Dendritic cell treated with granulocyte-macrophage colony-stimulating factor and Interleukin-4, amounts not matched to agents 40 ng/mL and 50 ng/mL, for 4 days (primary cell): ENCODE measurements around the gene FGF3.

ENCODE experiments used
- H3K27ac Mint-ChIP-seq: one replicate; pipeline ENCODE4 v1.8.0; 2022; ENCODE audit warnings: mild to moderate bottlenecking, mixed read lengths
- H3K27me3 Mint-ChIP-seq: one replicate; pipeline ENCODE4 v1.8.0; 2022; ENCODE audit warnings: mild to moderate bottlenecking, mixed read lengths
- H3K36me3 Mint-ChIP-seq: one replicate; pipeline ENCODE4 v1.8.0; 2022; ENCODE audit warnings: low read depth, mixed read lengths
- H3K4me1 Mint-ChIP-seq: one replicate; pipeline ENCODE4 v1.8.0; 2022; ENCODE audit warnings: low read depth, mixed read lengths
- H3K4me3 Mint-ChIP-seq: one replicate; pipeline ENCODE4 v1.8.0; 2022; ENCODE audit warnings: mild to moderate bottlenecking, moderate library complexity, mixed read lengths
- H3K9me3 Mint-ChIP-seq: one replicate; pipeline ENCODE4 v1.8.0; 2022; ENCODE audit warnings: mixed read lengths
- intact Hi-C: fragments of 100-400 bp; cut with micrococcal nuclease; formaldehyde crosslinking; loops from one replicate; pipeline ENCODE4 v1.15.0; 2022

The FGF3 gene

DNA sequence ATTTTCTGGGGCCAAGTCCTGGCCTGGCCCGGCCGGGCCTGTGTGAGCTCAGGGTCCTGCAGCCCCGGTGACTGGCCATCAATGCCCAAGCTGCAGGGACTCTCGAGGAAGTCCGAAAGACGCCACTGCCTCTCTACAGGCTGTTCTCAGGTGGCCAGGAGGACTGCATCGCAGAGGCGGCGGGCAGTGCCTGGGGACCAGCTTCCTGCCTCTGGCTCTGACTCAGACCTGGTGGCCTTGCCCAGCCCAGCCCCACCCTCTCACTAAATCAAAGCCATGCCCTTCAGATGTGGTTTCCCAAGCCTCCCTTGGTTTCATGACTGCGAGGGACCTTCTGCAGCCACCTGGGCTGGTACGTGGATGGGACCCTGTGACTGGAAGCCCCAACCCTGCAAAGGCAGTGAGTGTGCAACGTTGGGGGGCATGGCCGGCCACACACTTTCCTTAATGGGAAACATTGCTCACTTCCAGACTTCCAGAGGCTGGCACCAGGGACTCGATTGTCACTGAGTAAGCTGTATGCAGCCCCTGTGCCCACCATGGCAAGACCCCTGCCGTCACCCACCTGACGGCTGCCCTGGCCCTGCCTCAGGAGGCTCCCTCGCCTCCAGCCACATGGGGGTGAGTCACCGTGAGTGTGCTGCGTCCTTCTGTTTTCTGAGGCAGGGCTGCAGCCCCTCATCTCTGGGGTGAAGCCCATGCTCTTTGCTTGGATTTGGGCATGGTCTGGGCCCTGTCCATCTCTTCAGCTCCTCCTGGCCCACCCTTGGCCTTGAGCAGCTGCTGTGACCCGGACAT lies 6.0 kb upstream of the FGF3 start:
- Mint-ChIP-seq H3K4me1 (no peaks in the 10 kb centered on the region), H3K9me3 (no peaks in the 10 kb centered on the region), H3K36me3 (no peaks in the 10 kb centered on the region), H3K27me3 (peaks cover 25% of the 10 kb centered on the region), H3K27ac (no peak overlapping the region), H3K4me3 (no peak overlapping the region)
- intact Hi-C loops: no loop called here

DNA sequence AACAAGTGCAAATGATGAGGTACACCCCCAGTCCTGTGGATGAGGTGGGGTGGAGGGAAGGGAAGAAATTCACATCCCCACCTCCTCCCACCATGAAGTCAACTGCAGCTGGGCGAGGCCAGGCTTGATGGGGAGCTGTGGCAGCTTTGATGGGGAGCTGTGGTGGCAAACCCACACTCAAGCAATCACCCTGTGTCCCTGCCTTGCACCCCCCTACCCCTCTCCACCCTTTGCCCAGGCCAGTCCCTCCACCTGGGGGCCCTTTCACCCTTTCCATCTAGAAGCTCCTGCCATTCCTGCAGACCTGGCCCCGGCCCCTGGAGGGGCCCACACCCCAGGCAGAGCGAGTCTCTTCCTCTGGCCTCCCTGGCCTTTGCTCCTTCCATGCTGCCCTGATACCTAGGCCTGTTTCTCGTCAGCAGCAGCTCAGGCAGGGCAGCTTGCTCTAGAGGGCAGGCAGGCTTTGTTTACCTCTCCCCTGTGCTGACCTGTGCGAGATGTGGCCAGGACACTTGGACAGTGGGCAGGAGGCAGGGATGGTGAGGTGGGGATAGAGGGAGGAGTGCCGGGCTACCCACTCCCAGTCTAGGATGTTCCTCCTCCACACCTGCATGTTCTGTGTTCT lies 4.5 kb upstream of the FGF3 start:
- H3K4me1 Mint-ChIP-seq: no peaks in the 10 kb centered on the region
- H3K9me3 Mint-ChIP-seq: no peaks in the 10 kb centered on the region
- intact Hi-C loops: no loop called here
- H3K36me3 Mint-ChIP-seq: no peaks in the 10 kb centered on the region
- H3K27me3 Mint-ChIP-seq: peaks cover 36% of the 10 kb centered on the region
- no peak overlapping the region for H3K27ac Mint-ChIP-seq
- H3K4me3 Mint-ChIP-seq: no peak overlapping the region

DNA sequence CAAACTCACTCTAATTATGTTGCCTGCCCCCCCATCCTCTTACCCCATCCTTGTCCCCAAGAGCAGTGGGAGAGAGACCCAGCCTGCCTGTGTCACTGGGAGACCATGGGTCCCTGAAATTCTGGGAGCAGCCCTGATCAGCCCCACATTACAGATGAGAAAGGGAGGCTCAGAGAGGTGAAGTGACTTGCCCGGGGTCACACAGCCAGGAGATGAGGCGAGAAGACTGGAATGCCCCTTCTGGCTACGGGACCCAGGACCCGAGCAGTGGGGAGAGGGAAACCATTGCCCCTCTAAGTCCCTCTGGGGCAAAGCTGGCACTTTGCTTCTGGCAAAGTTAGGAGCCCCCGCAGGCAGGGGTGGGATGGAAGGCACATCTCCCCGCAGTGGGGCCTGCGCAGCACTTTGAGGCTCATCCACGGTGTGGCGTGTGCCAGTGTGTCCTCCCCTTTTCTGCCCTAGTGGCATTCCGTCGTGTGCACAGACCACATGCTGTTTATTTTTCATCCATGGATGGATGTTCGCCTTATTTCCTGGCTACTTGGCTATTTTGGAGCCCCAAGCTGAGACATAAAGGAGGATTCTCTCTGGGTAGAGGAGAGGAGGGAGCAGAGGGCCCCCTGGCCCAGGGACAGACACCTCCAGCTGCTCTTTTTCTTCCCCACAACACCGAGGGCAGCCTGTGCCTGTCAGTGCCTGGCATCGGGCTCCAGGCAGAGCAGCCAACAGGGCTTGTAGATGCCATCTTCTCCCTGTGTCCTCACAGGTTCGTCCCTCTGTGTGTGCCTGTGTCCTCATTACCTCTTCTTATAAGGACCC lies 3.7 kb upstream of the FGF3 start:
- Mint-ChIP-seq H3K4me3 (no peak overlapping the region), H3K9me3 (no peaks in the 10 kb centered on the region), H3K27me3 (peaks cover 41% of the 10 kb centered on the region), H3K27ac (no peak overlapping the region), H3K36me3 (no peaks in the 10 kb centered on the region), H3K4me1 (no peaks in the 10 kb centered on the region)
- intact Hi-C loops: no loop called here

DNA sequence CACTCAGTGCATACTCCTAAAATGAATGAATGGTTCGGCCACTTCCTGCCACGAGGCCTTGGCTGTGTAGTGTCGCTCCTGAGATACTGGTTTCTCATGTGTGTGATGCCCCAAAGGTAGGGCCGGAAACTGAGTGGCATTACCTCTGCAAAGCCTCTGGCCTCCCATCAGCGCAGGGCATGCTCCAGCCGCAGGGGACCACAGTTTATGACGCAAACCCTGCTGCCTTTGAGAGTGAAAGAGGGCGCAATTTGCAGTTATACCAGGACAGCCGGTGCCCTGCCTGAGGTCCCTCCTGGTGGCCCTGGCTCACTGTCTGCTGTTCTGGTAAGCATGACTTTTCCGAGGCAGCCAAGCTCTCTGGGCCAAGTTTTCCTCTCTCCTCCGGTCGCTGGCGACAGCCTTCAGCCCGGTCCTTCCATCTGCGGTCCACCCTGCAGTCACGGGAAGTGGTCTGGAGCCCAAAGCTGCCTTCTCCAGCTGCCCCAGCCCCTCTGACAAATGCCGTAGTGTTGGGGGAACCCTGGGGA lies 2.4 kb upstream of the FGF3 start:
- no peaks in the 10 kb centered on the region for H3K4me1 Mint-ChIP-seq
- H3K36me3 Mint-ChIP-seq: no peaks in the 10 kb centered on the region
- no peaks in the 10 kb centered on the region for H3K9me3 Mint-ChIP-seq
- H3K27ac Mint-ChIP-seq: no peak overlapping the region
- H3K4me3 Mint-ChIP-seq: no peak overlapping the region
- peaks cover 54% of the 10 kb centered on the region for H3K27me3 Mint-ChIP-seq
- intact Hi-C loops: no loop called here

DNA sequence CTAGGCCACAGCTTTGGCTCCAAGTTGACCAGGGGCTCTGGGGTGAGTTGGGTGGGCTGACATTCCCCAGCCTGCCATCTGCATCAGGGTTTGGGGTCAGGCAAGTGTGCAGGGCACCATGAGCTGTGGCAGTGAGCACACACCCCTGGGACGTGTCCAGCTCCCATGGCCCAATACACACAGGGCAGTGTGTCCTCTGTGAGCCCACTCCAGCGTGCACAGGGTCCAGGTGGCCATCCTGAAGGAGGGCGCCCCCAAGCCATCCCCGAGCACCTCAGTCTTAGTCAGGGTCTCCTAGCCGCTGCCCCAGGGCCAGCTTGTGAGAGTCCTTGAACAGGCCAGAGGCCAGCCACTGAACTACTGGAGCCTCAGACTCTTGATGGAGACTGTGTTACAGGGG lies 1.2 kb upstream of the FGF3 start:
- intact Hi-C loops: no loop called here
- peaks cover 58% of the 10 kb centered on the region for H3K27me3 Mint-ChIP-seq
- no peaks in the 10 kb centered on the region for H3K4me1 Mint-ChIP-seq
- H3K36me3 Mint-ChIP-seq: no peaks in the 10 kb centered on the region
- H3K27ac Mint-ChIP-seq: no peak overlapping the region
- H3K4me3 Mint-ChIP-seq: no peak overlapping the region
- no peaks in the 10 kb centered on the region for H3K9me3 Mint-ChIP-seq

DNA sequence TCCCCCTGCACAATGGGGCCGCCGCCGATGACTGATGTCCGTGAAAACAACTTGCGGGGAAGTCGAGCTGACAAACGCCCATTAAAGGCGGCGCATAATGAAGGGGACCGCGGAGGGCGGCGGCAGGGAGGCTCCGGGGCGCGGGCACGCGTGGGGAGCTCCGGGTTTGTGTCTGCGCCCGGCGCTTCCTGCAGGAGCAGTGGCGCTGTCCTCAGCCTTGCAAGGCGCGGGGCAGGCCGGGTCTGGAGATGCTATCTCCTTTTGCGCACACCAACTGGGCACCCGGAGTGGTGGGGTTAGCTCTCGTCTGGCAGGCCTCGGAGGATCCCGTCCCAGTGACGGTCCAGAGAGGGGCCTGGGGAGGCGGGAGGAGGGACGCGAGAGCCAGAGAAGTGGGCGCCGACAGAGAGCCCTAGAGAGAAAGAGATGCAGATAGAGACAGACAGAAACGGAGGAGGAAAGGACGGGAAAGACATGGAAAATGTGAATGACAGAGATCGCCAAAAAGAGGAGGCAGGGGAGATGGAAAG lies 390 bp upstream of the FGF3 start:
- no peaks in the 10 kb centered on the region for H3K9me3 Mint-ChIP-seq
- intact Hi-C loops: no loop called here
- no peak overlapping the region for H3K4me3 Mint-ChIP-seq
- H3K4me1 Mint-ChIP-seq: no peaks in the 10 kb centered on the region
- H3K36me3 Mint-ChIP-seq: no peaks in the 10 kb centered on the region
- H3K27ac Mint-ChIP-seq: no peak overlapping the region
- peaks cover 58% of the 10 kb centered on the region for H3K27me3 Mint-ChIP-seq

DNA sequence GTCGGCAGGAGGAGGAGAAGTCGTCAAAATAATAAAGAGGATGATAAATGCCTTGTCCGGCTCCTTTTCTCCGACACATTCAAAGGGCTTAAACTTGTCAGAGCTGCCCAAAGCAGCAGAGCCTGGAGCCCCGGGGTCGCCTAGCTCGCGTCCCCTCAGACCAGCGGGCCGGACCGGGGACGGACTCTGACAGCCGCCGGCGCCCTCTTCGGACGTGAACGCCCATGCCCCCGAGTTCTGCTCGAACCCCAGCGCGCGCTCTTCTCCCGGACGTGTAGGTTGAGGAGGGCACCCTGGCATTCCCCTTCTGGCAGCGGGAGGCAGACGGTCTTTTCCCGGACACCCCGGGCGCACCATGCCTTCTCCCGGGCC lies 999 bp downstream of the FGF3 start:
- no peaks in the 10 kb centered on the region for H3K36me3 Mint-ChIP-seq
- H3K27me3 Mint-ChIP-seq: peaks cover 61% of the 10 kb centered on the region
- no peak overlapping the region for H3K4me3 Mint-ChIP-seq
- H3K27ac Mint-ChIP-seq: no peak overlapping the region
- no peaks in the 10 kb centered on the region for H3K9me3 Mint-ChIP-seq
- no peaks in the 10 kb centered on the region for H3K4me1 Mint-ChIP-seq
- intact Hi-C loops: no loop called here

DNA sequence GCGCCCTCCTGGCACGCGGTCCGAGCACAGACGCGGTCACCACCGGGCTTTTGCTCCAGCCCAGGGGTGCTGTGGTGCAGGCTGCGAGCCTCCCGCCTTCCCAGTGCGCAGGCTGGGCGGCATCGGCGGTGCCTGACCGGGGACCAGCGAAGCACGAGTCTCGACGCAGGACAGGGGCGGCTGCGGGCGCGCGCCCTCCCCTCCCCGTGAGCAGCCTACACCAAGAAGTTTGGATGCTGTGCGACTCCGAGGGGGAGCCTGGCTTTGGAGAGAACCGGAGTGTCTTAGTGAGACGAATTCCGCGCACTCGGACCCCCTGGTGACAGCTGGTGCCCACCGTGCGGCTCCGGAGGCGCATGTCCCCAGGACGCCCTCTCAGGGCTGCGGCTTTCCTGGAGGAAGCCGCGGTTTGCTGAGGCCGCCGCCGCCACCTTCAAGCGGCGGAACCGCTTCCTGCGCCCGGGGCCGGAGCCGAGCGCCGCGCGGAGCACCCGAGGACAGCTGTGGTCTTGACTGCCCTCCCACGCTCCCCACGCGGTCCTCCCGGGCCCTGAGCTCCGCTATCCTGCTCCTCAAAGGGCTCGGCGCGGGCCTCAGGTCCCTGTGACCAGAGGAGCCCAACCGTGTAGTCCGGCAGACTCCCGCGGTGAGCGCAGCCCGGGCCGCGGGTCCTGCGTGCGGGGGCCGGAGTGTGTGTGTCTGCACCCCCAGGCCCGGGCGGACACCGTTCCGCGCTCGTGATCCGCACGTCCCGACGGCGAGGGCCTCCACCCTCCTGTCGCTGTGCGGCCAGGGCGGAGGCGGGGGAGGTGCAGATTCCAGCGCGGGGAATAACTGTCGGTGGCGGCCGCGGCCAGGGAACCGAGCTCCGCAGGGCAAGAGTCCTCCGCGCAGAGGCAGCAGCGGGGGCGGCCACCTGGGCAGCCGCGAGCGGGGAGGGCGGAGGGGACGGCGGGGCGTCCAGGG lies 1.7 kb downstream of the FGF3 start:
- Mint-ChIP-seq H3K27ac (no peak overlapping the region), H3K4me1 (no peaks in the 10 kb centered on the region), H3K9me3 (no peaks in the 10 kb centered on the region), H3K27me3 (peaks cover 60% of the 10 kb centered on the region), H3K36me3 (no peaks in the 10 kb centered on the region), H3K4me3 (no peak overlapping the region)
- intact Hi-C loops: no loop called here

DNA sequence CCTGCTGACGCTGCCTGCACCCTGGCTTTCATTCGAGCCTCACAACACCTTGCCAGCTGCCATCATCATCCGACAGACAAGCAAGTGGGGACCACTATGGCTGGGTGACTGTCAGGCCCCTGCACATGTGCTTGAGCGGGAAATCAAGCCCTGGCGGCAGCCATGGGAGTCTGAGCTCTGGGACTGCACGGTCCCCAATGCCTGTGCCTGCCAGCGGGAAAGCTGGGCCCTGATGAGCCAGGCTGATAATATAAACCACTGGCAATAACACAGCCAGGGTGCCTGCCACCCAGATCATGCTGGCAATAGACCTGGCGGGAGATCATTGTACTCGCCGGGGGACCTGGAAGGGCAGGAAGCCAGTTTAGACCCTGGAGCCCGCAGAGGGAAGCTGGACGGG lies 2.5 kb downstream of the FGF3 start:
- no peak overlapping the region for H3K4me3 Mint-ChIP-seq
- peaks cover 52% of the 10 kb centered on the region for H3K27me3 Mint-ChIP-seq
- H3K9me3 Mint-ChIP-seq: no peaks in the 10 kb centered on the region
- H3K27ac Mint-ChIP-seq: no peak overlapping the region
- intact Hi-C loops: no loop called here
- H3K4me1 Mint-ChIP-seq: no peaks in the 10 kb centered on the region
- H3K36me3 Mint-ChIP-seq: no peaks in the 10 kb centered on the region

DNA sequence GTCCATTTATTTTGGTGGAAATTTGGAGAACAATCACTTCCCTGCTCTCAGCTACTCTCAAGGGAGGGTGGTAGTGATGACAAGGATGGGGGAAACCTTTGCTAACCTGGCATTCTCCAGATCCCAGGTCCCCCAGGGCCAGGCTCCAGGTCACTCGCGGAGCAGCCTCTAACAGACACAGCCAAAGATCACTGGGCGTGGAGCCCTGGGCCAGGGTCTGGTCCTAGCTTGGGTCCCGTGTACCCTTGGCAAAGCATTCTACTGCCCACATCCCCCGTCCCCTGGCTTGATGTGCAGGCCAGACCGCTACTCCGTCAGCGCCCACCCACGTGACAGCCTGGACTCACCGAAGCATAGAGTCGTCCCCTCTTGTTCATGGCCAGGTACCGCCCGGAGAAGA lies 3.2 kb downstream of the FGF3 start:
- Mint-ChIP-seq H3K36me3 (no peaks in the 10 kb centered on the region), H3K4me1 (no peaks in the 10 kb centered on the region), H3K4me3 (no peak overlapping the region), H3K27ac (no peak overlapping the region), H3K9me3 (no peaks in the 10 kb centered on the region), H3K27me3 (peaks cover 52% of the 10 kb centered on the region)
- intact Hi-C loops: no loop called here

DNA sequence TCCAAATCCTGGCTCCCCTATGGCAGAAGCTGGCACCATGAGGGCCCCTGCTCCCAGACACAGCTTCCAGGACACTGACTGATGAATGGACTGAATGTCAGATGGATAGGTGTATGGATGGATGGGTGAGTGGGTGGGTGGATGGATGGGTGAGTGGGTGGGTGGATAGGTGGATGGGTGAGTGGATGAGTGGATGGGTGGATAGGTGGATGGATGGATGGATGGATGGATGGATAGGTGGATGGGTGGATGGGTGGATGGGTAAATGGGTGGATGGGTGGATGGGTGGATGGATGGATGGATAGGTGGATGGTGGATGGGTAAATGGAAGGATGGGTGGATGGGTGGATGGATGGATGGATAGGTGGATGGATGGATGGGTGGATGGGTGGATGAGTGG lies 4.3 kb downstream of the FGF3 start:
- Mint-ChIP-seq H3K36me3 (no peaks in the 10 kb centered on the region), H3K4me1 (no peaks in the 10 kb centered on the region), H3K27ac (no peak overlapping the region), H3K9me3 (no peaks in the 10 kb centered on the region), H3K27me3 (peaks cover 41% of the 10 kb centered on the region), H3K4me3 (no peak overlapping the region)
- intact Hi-C loops: no loop called here

DNA sequence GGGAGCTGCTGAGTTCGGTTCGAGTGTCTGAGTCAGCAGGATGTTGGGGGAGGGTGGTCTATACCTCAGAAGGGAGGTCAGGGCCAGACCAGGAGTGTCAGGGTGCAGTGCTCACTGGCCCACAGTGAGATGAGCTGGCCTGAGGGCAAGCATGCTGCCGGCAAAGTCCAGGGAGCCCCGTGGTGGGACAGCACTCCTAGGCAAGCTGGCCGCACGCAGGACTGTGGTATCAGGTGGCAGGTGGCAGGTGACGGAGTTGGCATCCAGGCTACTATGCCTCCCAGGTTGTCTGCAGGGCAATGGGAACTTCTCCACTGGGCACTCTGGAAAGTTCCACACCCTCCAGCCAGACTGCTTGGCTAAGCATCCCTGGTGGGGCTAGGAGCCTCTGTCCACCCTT lies 4.8 kb downstream of the FGF3 start:
- peaks cover 38% of the 10 kb centered on the region for H3K27me3 Mint-ChIP-seq
- no peak overlapping the region for H3K4me3 Mint-ChIP-seq
- no peaks in the 10 kb centered on the region for H3K9me3 Mint-ChIP-seq
- intact Hi-C loops: no loop called here
- no peak overlapping the region for H3K27ac Mint-ChIP-seq
- no peaks in the 10 kb centered on the region for H3K36me3 Mint-ChIP-seq
- H3K4me1 Mint-ChIP-seq: no peaks in the 10 kb centered on the region

DNA sequence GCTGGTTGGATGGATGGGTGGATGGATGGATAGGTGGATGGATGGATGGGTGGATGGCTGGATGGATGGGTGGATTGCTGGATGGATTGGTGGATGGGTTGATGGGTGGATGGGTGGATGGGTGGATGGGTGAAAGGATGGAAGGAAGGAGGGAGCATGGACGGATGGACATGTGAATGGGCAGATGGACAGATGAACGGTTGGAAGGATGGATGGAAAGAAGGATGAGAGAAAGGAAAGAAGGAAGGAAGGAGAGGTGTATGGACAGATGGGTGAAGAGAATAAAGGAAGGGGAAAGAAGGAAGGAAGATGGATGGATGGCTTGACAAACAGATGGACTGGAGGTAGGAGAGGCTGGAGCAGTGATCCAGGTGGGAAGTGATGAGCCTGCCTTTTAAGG lies 5.4 kb downstream of the FGF3 start:
- Mint-ChIP-seq H3K4me3 (no peak overlapping the region), H3K27me3 (peaks cover 34% of the 10 kb centered on the region), H3K4me1 (no peaks in the 10 kb centered on the region), H3K27ac (no peak overlapping the region), H3K9me3 (no peaks in the 10 kb centered on the region), H3K36me3 (no peaks in the 10 kb centered on the region)
- intact Hi-C loops: no loop called here
